Mucosa of stomach (tissue), 1 donor: ENCODE data around the gene PLOD2.

Source experiments
- H3K27me3 ChIP-seq: one replicate; pipeline ENCODE4 v1.7.0; 2013; ENCODE audit warnings: mild to moderate bottlenecking, low read length; ENCODE audit not compliant: control insufficient read depth, insufficient read depth
- H3K36me3 ChIP-seq: one replicate; pipeline ENCODE4 v1.7.0; 2013; ENCODE audit warnings: low read length; ENCODE audit not compliant: control insufficient read depth, insufficient read depth
- H3K4me1 ChIP-seq: one replicate; pipeline ENCODE4 v1.7.0; 2013; ENCODE audit warnings: mild to moderate bottlenecking, low read length; ENCODE audit not compliant: control insufficient read depth, insufficient read depth
- H3K4me3 ChIP-seq: one replicate; pipeline ENCODE4 v1.7.0; 2013; ENCODE audit warnings: low read length
- H3K9ac ChIP-seq: one replicate; pipeline ENCODE4 v1.7.0; 2013; ENCODE audit warnings: mild to moderate bottlenecking, low read length, moderate library complexity
- H3K9me3 ChIP-seq: one replicate; pipeline ENCODE4 v1.7.0; 2013; ENCODE audit warnings: mild to moderate bottlenecking, low read length, moderate library complexity; ENCODE audit not compliant: control insufficient read depth
- donor health status: Pancreatic carcinoma.

PLOD2 gene

DNA sequence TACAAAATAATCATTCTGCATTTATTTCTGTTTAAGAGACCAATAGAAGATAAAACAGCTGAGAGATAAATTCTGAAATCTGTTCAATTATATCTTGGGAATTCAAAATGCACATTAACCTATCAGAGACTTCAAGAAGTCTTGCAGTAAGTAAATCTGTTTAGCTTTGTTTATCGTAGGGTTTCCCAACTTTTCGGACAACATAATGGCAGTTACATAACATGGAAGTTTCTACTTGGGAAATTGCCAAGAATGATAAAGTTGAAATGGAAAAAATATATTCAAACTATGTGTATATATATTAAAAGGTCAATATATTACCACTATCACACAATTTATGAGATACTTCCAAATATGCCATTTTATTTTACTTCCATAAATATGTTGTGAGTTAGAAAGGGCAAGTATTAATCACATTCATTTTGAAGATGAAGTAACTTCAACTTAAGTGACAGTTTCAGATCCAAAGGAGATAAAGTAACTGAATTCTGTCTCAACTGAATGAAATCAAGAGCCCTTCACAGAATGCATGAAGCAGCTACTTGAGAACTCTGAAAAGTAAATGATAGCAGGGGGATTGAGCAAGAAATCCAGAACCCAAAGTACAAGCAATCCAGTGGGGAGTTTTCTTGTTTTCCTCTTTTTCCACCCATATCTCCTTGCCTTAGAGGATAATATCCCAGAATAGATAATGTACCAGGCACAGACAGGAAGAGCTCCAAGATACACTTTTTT lies 108.8 kb downstream of the PLOD2 start:
- no peak overlapping the region for H3K4me3 ChIP-seq
- no peaks in the 10 kb centered on the region for H3K9me3 ChIP-seq
- no peak overlapping the region for H3K9ac ChIP-seq
- H3K4me1 ChIP-seq: no peaks in the 10 kb centered on the region
- no peaks in the 10 kb centered on the region for H3K27me3 ChIP-seq
- H3K36me3 ChIP-seq: no peaks in the 10 kb centered on the region

DNA sequence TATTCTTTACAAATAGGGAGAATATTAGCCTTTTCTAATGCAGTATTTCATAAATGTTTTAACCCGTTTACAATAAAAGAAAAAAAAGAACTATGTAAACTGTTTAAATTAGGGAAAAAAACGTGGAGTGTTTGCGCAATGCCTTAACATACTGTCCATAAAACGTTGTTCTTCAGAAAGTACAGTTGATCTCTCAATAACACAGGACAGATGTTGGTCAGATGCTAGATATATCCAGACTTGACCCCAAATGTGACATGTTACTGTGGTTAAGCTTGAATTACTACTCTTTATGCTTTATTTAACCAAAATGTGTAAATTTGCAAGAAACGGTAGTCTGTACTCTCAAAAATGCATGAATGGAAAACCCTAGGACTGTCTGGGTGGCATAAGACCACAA lies 110.3 kb downstream of the PLOD2 start:
- Histone ChIP-seq H3K4me3 (no peak overlapping the region), H3K27me3 (no peaks in the 10 kb centered on the region), H3K4me1 (no peaks in the 10 kb centered on the region), H3K9ac (no peak overlapping the region), H3K36me3 (no peaks in the 10 kb centered on the region), H3K9me3 (no peaks in the 10 kb centered on the region)

DNA sequence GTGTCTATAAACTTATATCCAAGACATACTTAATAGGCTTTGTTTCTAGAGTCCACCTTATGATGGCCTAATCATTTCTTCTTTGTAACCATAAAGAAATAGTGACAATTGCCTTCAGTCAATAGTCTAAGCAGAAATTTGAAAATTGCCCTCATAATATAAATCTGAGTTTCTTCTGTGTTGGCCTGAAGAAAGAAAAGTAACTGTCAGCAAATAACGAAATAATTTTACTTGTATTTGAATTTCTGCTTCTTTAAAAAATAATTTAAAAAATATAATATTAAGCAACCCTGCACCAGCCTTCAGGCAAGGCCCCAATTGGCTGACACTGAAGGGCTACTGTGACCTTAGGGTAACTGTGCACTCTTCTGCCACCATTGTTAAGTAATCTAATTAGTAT lies 113.5 kb downstream of the PLOD2 start:
- no peaks in the 10 kb centered on the region for H3K4me1 ChIP-seq
- no peak overlapping the region for H3K4me3 ChIP-seq
- no peaks in the 10 kb centered on the region for H3K27me3 ChIP-seq
- no peaks in the 10 kb centered on the region for H3K36me3 ChIP-seq
- no peak overlapping the region for H3K9ac ChIP-seq
- H3K9me3 ChIP-seq: no peaks in the 10 kb centered on the region

DNA sequence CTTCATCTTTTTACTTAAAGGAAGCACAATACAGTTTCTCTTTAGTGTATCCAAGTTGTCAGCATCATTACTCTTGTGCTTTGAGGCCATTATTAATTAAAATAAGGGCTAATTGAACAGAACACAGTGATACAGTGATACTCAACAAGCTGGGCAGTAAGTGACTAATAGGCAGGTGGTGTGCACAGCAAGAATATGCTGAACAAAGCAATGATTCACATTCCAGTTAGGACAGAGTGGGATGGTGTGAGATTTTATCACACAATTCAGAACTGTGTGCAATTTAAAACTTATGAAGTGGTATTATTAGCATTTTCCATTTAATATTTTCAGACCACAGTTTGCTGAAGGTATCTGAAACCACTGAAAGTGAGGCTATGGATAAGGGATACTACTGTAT lies 116.9 kb downstream of the PLOD2 start:
- Histone ChIP-seq H3K36me3 (no peaks in the 10 kb centered on the region), H3K4me3 (no peak overlapping the region), H3K4me1 (no peaks in the 10 kb centered on the region), H3K27me3 (no peaks in the 10 kb centered on the region), H3K9me3 (no peaks in the 10 kb centered on the region), H3K9ac (no peak overlapping the region)

DNA sequence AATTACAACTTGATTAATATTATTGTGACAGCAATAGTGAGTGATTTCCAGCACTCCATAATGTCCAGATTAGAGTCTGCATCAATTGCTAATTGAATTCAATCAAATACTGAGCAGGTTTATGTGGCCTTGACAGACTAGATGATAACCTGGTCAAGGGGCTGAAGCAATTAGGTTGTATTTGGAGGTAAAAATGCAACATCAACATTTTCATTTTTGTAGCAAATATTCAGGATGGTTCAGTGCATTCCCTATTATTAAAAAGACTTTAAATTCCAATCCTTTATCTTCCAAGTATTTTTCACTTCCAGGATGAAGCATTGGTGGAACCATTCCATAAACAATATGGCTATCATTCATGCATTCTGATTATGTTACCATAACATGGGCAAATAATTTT lies 120.4 kb downstream of the PLOD2 start:
- no peak overlapping the region for H3K4me3 ChIP-seq
- no peaks in the 10 kb centered on the region for H3K27me3 ChIP-seq
- no peaks in the 10 kb centered on the region for H3K36me3 ChIP-seq
- H3K9me3 ChIP-seq: no peaks in the 10 kb centered on the region
- no peaks in the 10 kb centered on the region for H3K4me1 ChIP-seq
- no peak overlapping the region for H3K9ac ChIP-seq

DNA sequence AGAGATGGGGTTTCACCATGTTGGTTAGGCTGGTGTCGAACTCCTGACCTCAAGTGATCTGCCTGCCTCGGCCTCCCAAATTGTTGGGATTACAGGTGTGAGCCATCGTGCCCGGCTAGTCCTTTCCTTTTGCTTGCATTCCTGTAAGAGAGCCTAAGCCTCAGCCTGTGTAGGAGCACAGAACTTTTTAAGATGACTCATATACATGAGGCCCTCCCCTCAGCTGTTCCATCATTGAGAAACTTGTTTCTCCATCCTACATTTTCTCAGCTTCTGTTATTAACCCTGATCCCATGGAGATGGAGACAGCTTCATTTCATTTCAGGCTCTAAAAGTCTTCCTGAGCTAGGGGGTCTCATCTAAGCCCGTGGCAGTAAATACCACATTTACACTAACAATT lies 123.3 kb downstream of the PLOD2 start:
- Histone ChIP-seq H3K27me3 (no peaks in the 10 kb centered on the region), H3K9me3 (no peaks in the 10 kb centered on the region), H3K4me1 (no peaks in the 10 kb centered on the region), H3K4me3 (no peak overlapping the region), H3K9ac (no peak overlapping the region), H3K36me3 (no peaks in the 10 kb centered on the region)

DNA sequence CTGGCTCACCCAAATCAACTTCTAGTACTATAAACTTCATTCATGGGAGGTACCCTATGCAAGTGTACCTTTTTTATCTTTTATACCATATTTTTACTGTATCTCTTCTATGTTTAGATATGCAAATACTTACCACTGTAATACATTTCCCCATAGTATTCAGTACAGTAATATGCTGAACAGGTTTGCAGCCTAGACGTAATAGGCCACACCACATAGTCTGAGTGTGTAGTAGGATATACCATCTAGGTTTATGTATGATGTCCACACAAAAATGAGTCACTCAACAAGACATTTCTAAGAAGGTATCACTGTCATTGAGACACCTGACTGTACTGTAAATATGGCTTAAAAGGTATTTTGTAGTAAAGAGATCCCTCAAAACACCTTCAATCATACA lies 124.7 kb downstream of the PLOD2 start:
- H3K4me3 ChIP-seq: no peak overlapping the region
- H3K9me3 ChIP-seq: no peaks in the 10 kb centered on the region
- no peaks in the 10 kb centered on the region for H3K36me3 ChIP-seq
- no peaks in the 10 kb centered on the region for H3K4me1 ChIP-seq
- no peak overlapping the region for H3K9ac ChIP-seq
- no peaks in the 10 kb centered on the region for H3K27me3 ChIP-seq

DNA sequence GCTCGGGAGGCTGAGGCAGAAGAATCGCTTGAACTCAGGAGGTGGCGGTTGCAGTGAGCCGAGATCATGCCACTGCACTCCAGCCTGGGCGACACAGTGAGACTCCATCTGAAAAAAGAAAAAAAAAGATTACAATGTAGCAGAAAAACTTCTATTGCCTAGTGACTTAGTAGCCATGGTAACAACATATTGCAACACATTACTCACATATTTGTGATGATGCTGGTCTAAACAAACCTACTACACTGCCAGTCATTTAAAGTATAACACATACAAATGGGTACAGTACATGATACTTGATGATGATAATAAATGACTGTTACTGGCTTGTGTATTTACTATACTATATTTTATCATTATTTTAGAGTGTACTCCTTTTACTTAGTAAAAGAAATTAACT lies 125.6 kb downstream of the PLOD2 start:
- no peaks in the 10 kb centered on the region for H3K27me3 ChIP-seq
- no peaks in the 10 kb centered on the region for H3K9me3 ChIP-seq
- no peaks in the 10 kb centered on the region for H3K36me3 ChIP-seq
- H3K4me3 ChIP-seq: no peak overlapping the region
- H3K4me1 ChIP-seq: no peaks in the 10 kb centered on the region
- no peak overlapping the region for H3K9ac ChIP-seq

DNA sequence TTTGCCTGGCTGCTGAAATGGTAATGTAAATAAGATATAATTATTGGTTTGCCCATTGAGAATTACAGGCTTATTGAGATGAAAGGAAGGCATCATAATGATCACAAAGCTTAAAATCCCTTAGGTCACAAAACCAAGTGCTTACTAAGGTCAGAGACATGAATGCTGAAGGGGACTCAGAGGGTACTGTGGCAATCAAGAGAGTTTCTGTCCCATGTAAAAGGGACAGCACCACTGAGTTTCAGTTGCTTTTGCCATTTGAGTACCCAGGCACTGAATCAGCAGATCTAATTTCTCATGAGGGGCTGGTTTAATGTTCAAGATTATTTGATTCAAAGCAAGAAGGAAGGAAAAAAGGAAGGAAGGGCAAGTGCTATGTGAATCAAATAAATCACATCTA lies 127.0 kb downstream of the PLOD2 start:
- no peaks in the 10 kb centered on the region for H3K36me3 ChIP-seq
- H3K4me3 ChIP-seq: no peak overlapping the region
- H3K9me3 ChIP-seq: no peaks in the 10 kb centered on the region
- H3K27me3 ChIP-seq: no peaks in the 10 kb centered on the region
- no peaks in the 10 kb centered on the region for H3K4me1 ChIP-seq
- no peak overlapping the region for H3K9ac ChIP-seq

DNA sequence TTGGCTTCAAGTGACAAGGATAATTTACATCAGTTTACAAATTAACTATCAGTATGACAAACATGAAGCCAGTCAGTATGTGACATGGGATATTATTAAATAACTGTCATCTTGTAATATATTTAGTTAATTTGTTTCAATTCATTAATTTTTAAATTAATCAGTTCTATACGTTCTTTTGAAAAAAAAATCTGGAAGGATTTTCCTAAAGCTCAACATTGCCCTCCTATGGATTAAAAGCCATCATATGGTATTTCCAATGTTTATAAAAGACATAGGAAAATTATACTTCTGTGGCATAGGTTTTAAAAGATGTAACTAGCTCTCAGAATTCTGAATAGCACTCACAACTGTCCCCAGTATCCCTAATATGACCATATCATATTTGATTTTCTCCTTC lies 134.4 kb downstream of the PLOD2 start:
- no peaks in the 10 kb centered on the region for H3K27me3 ChIP-seq
- no peaks in the 10 kb centered on the region for H3K36me3 ChIP-seq
- H3K9me3 ChIP-seq: no peaks in the 10 kb centered on the region
- H3K4me3 ChIP-seq: no peak overlapping the region
- no peak overlapping the region for H3K9ac ChIP-seq
- no peaks in the 10 kb centered on the region for H3K4me1 ChIP-seq

DNA sequence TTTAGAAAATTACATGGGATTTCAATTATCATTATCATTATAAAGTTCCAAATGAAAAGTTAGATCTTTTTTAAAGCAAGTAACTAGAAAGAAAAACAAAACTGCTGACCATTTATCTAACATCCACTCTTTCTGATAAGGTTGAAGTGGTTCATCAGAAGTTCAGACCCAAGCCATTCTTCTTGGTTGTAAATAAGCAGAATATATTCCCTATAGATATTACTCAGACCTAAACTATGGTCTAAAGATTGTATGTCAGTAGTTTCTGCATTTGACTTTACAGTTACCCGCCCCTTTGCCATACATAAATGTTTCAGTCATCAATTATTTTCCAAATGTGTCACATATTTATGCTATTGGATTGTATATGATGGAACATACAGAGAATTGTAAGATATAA lies 136.7 kb downstream of the PLOD2 start:
- H3K9me3 ChIP-seq: no peaks in the 10 kb centered on the region
- no peaks in the 10 kb centered on the region for H3K4me1 ChIP-seq
- H3K36me3 ChIP-seq: no peaks in the 10 kb centered on the region
- no peak overlapping the region for H3K4me3 ChIP-seq
- no peaks in the 10 kb centered on the region for H3K27me3 ChIP-seq
- no peak overlapping the region for H3K9ac ChIP-seq

DNA sequence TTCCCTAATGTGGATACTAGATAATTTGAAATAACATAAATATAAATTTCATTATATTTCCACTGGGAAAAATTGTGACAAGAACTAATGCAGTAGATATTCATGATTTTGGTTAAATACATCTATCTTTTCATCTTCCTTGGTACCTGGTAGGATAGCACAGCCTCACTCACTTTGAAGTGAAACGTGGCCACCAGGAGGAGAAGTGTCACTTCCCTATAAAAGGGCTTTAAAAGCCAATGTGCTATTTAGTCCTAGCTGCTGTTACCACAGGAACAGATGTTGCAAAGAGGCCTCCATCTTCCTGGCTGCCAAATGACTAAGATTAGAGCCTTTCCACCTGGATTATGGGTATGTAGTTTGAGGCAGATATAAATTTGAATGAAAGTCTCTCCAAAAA lies 140.0 kb downstream of the PLOD2 start:
- no peak overlapping the region for H3K9ac ChIP-seq
- no peaks in the 10 kb centered on the region for H3K27me3 ChIP-seq
- no peaks in the 10 kb centered on the region for H3K9me3 ChIP-seq
- H3K4me3 ChIP-seq: no peak overlapping the region
- H3K36me3 ChIP-seq: no peaks in the 10 kb centered on the region
- no peaks in the 10 kb centered on the region for H3K4me1 ChIP-seq

DNA sequence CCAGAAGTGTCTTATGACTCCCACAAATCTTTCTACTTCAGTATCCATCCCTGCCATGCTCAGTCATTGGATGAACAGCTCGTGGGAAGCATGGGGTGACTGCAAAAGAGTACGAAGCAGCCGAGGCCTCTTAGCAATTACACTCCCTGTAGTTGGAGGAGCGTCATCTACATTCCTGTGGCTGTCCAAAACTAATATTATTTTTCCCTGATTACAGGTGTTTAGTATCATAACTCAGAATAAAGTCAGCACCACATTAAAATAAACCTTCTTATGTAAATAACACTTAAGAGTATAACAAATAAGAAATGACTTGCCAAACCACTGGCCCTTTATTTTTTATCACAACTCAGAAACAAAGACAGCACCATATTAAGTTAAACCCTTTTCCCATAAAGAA lies 141.5 kb downstream of the PLOD2 start:
- H3K4me1 ChIP-seq: no peaks in the 10 kb centered on the region
- no peak overlapping the region for H3K4me3 ChIP-seq

More for the DNA sequence above, 141.5 kb downstream of the PLOD2 start:
- Histone ChIP-seq H3K9me3 (no peaks in the 10 kb centered on the region), H3K9ac (no peak overlapping the region), H3K27me3 (no peaks in the 10 kb centered on the region), H3K36me3 (no peaks in the 10 kb centered on the region)
